T47D (cell line): ENCODE measurements around the gene SERAC1.
"Not testable (repeated sequence)": the region's sequence is repeated elsewhere in the genome, so short reads cannot be mapped to it uniquely, and the experiment has no call there.

Experiments used
- DNase-seq, 2 experiments: peaks; one replicate each; pipeline versions ENCODE4 v3.0.0 to v3.0.0-alpha.2; 2011 to 2012; ENCODE audit warnings: low read depth in 1 of 2, low spot score in 1 of 2
- JUND ChIP-seq: IDR thresholded peaks from 2 replicates; pipeline ENCODE4 v1.6.1; 2012; ENCODE audit warnings: low read depth
- in situ Hi-C: cut with HindIII; loops from 2 replicates; pipeline ENCODE4 v1.10.0; 2016; ENCODE audit warnings: low sequenced_read_pairs, low pct_unique_long_range_greater_than_20kb

The SERAC1 gene

DNA sequence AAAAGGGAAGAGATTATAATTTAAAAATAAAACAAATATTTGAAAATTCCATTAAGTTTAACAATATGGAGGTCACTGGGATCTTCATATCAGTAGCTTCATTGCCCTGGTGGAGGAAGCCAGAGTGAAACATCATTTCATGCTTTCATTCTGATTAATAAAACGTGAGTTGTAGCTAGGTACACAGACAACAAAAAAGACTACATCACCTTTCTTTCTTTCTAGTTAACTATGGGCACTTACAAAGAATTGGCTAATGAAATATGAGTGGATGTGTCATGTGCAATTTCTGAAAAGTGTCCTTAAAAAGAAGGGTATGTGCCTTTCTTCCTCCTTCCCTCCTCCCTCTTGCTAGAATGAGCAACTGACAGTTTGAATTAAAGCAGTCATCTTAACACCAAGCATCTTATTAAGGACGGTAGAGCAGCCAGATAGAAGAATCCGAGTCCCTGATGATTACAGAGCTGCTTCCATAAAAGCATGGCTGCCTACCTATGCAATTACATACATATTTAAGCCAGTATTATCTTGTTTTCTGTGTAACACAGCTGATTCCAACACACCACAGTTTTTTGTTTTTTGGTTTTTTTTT, 3.4 kb downstream of the SERAC1 start:
- no peak for TF ChIP-seq JUND
- in situ Hi-C loops: no loop called here
- no peak for DNase-seq

DNA sequence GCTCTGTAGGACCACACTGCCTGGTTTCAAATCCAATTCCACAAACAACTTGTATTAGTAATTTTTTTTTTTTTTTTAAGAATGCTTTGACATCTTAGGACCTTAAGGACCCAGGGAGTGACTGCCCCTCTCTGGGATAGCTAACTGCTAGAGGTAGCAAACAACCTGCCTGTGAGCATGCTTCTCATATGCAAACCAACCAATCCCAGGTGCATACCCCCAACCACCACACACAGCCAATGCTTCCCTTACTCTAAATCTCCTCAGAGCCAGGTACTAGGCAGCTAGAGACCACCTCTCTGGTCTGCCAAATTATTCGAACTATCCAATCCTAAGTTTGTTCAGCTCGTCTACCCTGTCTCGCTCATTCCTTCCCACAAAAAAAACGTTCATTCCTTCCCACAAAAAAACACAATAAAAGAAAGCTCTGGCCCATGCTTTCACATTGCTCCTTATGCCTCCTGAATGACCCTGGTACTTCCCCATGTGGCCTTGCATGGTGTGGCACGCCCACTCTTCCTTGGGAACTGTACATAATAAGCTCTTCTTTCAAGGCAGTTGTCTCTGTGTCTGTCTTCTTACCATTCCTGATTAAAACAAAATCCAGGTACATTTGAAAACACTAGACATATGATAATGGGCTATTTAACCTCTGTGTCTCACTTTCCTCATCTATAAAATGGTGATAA, 6.4 kb downstream of the SERAC1 start:
- in situ Hi-C loops: no loop called here
- no peak for DNase-seq
- no peak for TF ChIP-seq JUND

DNA sequence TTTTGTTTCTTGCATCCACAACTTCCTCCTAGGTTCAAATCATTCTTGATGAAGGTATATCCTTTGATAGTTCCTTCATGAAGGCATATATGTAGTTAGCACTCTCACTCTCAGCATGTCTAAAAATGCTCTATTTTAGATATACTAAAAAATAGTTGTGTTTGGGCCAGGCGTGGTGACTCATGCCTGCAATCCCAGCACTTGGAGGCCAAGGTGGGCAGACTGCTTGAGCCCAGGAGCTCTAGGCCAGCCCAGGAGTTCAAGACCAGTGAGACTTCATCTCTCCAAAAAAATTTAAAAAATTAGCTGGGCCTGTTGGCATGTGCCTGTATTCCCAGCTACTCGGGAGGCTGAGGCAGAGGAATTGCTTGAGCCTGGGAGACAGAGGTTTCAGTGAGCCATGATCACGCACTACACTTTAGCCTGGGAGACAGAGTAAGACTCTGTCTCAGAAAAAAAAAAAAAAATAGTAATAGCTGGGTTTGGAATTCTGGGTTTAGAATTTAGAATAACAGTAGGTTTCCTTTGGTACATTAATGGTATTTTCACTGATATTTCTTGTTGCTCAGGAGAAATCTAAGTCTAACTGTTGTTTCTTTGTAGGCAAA, 7.0 kb downstream of the SERAC1 start:
- TF ChIP-seq JUND: no peak
- in situ Hi-C loops: no loop called here
- no peak for DNase-seq

DNA sequence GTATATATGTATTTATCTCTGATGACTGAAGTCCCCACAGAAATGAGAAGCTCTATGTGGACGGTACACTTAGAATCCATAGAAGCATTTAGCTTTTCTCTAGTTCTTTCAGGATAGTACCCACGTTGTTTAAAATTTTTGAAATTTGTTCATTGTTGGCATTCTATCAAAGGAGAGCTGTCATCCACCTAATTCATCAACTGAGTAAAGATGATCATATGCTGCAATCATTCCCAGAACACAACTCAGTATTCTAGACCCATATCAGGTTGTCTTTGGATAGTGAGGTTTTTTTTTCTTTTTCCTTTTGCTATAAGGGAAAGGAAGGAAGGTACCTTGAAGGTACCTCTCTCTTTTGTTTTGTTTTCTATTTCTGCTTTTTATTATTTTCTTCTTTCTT, 9.3 kb downstream of the SERAC1 start:
- TF ChIP-seq JUND: no peak
- in situ Hi-C loops: no loop called here
- no peak for DNase-seq

DNA sequence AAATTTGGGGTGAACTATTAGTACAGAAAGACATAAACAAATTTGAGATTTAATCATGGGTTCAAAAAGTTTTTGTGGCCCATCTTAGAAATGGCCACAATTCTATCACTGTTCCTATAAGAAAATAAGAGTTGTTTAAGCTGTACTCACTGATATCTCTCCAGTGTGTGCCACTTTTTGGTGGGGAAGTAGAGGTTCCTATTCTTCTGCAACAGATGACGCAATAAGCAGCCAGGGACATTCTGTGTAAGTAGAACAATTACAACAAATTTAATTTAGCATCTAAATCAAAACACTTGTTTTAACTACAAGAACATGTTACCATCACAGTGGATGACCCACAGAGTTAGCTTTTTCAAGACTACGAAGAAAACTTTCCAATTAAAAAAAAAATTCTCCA, 9.9 kb downstream of the SERAC1 start:
- DNase-seq: no peak
- in situ Hi-C loops: no loop called here

DNA sequence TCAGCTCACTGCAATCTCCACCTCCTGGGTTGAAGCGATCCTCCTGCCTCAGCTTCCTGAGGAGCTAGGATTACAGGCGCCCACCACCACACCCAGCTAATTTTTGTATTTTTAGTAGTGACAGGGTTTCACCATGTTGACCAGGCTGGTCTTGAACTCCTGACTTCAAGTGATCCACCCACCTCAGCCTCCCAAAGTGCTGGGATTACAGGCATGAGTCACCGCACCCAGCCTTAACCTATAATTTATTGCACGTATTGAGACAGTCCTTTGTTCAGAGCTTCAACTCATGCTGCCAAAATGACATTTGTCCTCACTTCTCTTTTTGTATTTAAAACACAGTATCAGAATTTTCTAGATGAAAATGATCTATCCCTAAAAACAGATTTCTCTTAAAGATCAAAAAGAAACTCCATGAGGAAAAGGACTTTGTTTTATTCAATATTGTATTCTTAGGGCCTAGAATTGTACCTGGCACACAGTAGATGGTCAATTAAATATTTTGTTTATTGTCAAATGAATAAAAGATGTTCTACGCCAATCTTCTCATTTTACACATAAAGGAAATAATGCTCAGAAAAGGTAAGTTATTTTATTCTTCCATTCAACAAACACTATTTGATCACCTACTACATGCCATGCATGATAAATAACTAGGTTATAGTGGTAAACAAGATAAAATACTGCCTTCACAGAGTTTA, 10.8 kb downstream of the SERAC1 start:
- in situ Hi-C loops: no loop called here
- no peak for DNase-seq
- no peak for TF ChIP-seq JUND

More for the DNA sequence above, 9.9 kb downstream of the SERAC1 start:
- no peak for TF ChIP-seq JUND

DNA sequence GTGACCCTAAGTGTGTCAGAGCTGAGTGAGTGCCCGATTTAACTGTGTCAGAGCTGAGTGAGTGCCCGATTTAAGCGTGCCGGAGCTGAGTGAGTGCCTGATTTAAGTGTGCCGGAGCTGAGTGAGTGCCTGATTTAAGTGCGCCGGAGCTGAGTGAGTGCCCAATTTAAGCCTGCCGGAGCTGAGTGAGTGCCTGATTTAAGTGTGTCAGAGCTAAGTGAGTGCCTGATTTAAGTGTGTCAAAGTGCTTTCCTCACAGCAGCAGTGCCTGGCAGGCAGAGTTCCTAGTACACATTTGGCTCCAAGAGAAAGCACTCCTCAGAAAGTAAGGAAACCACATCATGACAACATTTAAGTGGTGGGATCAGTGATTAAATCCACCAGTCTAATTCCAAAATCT, 13.2 kb downstream of the SERAC1 start:
- TF ChIP-seq JUND: no peak
- in situ Hi-C loops: no loop called here
- no peak for DNase-seq

DNA sequence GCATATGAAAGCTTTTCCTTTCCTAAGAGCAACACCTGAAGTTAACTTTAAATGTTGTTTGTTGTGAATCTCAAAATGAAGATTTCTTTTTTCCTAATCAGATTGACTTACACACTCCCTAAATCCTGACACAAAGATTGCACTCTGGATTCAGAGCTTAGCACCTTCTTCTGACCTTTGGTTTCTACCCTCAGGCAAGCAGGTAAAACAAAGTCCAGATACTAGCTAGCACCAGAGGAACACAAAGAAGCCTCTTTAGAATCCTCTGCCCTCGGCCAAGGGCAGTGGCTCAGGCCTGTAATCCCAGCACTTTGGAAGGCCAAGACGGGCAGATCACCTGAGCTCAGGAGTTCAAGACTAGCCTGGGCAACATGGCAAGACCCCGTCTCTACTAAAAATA, 14.5 kb downstream of the SERAC1 start:
- no peak for TF ChIP-seq JUND
- no peak for DNase-seq
- in situ Hi-C loops: no loop called here

DNA sequence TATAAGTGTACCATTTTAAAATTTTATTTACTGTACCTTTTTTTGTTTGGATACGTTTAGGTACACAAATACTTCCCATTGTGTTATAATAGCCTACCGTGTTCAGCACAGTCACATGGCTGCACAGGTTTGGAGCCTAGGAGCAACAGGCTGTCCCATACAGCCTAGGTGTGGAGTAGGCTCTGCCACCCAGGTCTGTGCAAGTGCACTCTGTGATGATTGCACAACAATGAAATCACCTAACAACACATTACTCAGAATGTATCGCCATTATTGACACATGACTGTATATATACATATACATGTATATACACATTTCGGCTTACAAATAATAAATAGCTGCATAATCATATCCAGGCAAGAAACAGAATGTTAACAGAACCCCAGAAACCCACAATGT, 15.4 kb downstream of the SERAC1 start:
- in situ Hi-C loops: no loop called here
- no peak for DNase-seq
- TF ChIP-seq JUND: no peak

DNA sequence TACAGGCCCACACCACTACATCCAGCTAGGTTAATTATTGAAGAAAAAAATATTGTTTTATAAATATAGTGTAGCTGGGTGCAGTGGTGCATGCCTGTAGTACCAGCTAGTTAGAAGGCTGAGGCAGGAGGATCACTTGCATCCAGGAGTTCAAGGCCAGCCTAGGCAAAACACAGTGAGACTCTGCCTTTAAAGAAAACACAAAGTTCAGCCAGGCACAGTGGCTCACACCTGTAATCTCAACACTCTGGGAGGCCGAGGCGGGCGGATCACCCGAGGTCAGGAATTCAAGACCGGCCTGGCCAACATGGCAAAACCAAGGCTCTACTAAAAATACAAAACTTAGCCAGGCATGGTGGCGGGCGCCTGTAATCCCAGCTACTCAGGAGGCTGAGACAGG, 16.0 kb downstream of the SERAC1 start:
- in situ Hi-C loops: not testable (repeated sequence)

DNA sequence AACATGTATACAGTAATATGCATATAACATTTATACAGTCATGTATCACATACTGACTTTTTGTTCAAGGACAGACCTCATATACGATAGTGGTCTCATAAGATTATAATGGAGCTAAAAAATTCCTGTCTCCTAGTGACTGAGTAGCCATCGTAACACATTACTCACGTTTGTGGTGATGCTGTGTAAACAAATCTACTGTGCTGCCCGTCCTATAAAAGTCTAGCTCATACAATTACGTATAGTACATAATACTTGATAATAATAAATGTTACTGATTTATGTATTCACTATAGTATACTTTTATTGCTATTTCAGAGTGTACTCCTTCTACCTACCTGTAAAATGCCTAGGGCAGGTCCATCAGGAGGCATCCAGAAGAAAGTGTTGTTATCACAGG, 17.4 kb downstream of the SERAC1 start:
- TF ChIP-seq JUND: no peak
- no peak for DNase-seq

More for the DNA sequence above, 16.0 kb downstream of the SERAC1 start:
- not testable (repeated sequence) for DNase-seq

DNA sequence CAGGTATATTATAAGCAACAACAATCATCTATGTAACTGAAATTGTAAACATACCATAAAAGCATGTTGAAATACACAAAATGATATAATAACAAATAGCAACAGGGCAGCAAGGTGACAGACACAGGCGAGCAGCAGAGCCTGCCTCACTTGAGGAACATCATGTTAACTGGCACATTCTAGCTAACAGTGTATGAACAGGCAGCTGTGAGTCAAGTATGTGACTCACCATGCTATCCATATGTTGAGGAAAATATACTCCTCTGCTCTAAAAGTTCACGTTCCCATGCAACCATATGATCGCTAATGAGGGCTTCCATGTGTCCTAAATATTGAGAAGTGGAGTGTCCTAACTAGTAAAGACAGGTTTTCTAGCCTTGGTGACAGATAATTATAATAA, 18.4 kb downstream of the SERAC1 start:
- in situ Hi-C loops: no loop called here
- no peak for DNase-seq
- TF ChIP-seq JUND: no peak

More for the DNA sequence above, 17.4 kb downstream of the SERAC1 start:
- in situ Hi-C loops: no loop called here

DNA sequence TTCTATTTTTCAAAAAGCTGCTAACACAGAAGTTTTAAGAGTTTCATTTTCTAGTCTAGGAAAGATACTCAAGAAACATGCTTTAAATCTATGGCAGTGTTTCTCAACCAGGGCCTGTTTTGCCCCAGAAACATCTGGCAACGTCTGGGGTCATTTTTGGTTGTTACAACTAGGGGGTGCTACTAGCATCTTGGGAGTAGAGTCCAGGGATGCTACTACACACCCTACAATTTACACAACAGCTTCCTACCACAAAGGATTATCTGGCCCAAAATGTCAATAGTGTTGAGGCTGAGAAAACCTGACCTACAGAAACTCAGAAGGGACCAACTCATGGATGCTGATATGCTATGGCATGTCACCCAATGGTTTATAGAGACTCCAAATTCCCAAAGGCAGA, 24.4 kb downstream of the SERAC1 start:
- in situ Hi-C loops: no loop called here
- DNase-seq: no peak
- no peak for TF ChIP-seq JUND
